NK-92 treated with Interleukin-12 subunit alpha and Interleukin-12 subunit beta, amount 100 ng/mL, for 24 hours (cell line): ENCODE results near the gene LRIG3.
"Not testable (repeated sequence)": the region's sequence is repeated elsewhere in the genome, so short reads cannot be mapped to it uniquely, and the experiment has no call there.

Source experiments
- DNase-seq: peaks from one replicate; lab custom pipeline; 2025; lab: John Stamatoyannopoulos, UW

The LRIG3 gene

GRCh38 chr12:58906917-58907316 lies 13.4 kb downstream of the LRIG3 start:
- DNase-seq, result no peak

- DNase-seq, result no peak
Measured at GRCh38 chr12:58905422-58905821, 14.9 kb downstream of the LRIG3 start.

GRCh38 chr12:58902726-58903125 lies 17.6 kb downstream of the LRIG3 start:
- not testable (repeated sequence) for DNase-seq

- no peak for DNase-seq
Measured at GRCh38 chr12:58901664-58902063, 18.6 kb downstream of the LRIG3 start.

- DNase-seq, result no peak
Measured at GRCh38 chr12:58897969-58898368, 22.3 kb downstream of the LRIG3 start.

GRCh38 chr12:58896278-58896677 lies 24.0 kb downstream of the LRIG3 start:
- DNase-seq, result no peak

GRCh38 chr12:58895053-58895452 lies 25.3 kb downstream of the LRIG3 start:
- DNase-seq, result no peak

GRCh38 chr12:58894040-58894439 lies 26.3 kb downstream of the LRIG3 start:
- DNase-seq, result no peak

- no peak for DNase-seq
Measured at GRCh38 chr12:58893495-58893894, 26.8 kb downstream of the LRIG3 start.

- no peak for DNase-seq
Measured at GRCh38 chr12:58889557-58889956, 30.7 kb downstream of the LRIG3 start.

- DNase-seq, result no peak
Measured at GRCh38 chr12:58888131-58888783, 32.0 kb downstream of the LRIG3 start.

GRCh38 chr12:58887068-58887467 lies 33.2 kb downstream of the LRIG3 start:
- no peak for DNase-seq

GRCh38 chr12:58886474-58886873 lies 33.8 kb downstream of the LRIG3 start:
- DNase-seq, result no peak

GRCh38 chr12:58884916-58885315 lies 35.4 kb downstream of the LRIG3 start:
- no peak for DNase-seq

GRCh38 chr12:58883576-58884334 lies 36.5 kb downstream of the LRIG3 start:
- no peak for DNase-seq

- DNase-seq, result no peak
Measured at GRCh38 chr12:58882826-58883225, 37.5 kb downstream of the LRIG3 start.

GRCh38 chr12:58881816-58882215 lies 38.5 kb downstream of the LRIG3 start:
- no peak for DNase-seq

- no peak for DNase-seq
Measured at GRCh38 chr12:58880639-58881038, 39.7 kb downstream of the LRIG3 start.

GRCh38 chr12:58877243-58877743 lies 43.0 kb downstream of the LRIG3 start:
- DNase-seq, result no peak

- DNase-seq, result no peak
Measured at GRCh38 chr12:58873496-58873895, 46.8 kb downstream of the LRIG3 start.

- no peak for DNase-seq
Measured at GRCh38 chr12:58871556-58871955, 48.7 kb downstream of the LRIG3 start.

- DNase-seq, result no peak
Measured at GRCh38 chr12:58870595-58870994, 49.7 kb downstream of the LRIG3 start.

- no peak for DNase-seq
Measured at GRCh38 chr12:58860788-58861240, 59.5 kb downstream of the LRIG3 start.
